CD4-positive, alpha-beta T cell (primary cell): ENCODE data around the gene PLPP6. TPM values are rescaled to one million over a fixed set of nuclear protein-coding genes. Genes with fewer than 3 reads are reported as not detected.

Source experiments
- ATAC-seq: fragments of 200-7000 bp; cut with Tn5 transposase; one replicate; pipeline ENCODE4 v1.10.0; 2022; ENCODE audit warnings: mild to moderate bottlenecking; ENCODE audit not compliant: poor library complexity
- CTCF ChIA-PET: fragments of 350-600 bp; sonication (Branson Sonifier 250); formaldehyde crosslinking; loops from one replicate; lab custom pipeline; 2021; ENCODE audit warnings: antibody characterized with exemption, inconsistent platforms; lab: Charles Lee
- POLR2A ChIA-PET: fragments of 350-600 bp; sonication (Branson Sonifier 250); formaldehyde crosslinking; loops from one replicate; lab custom pipeline; 2021; ENCODE audit warnings: antibody characterized with exemption, inconsistent platforms; lab: Charles Lee
- DNase-seq, 14 experiments: peaks; one replicate each; pipeline ENCODE4 v3.0.0-alpha.2; 2013 to 2020; ENCODE audit warnings: mixed read lengths in 2 of 14
- H3K27ac ChIP-seq, 2 donors: one replicate each; pipeline versions ENCODE4 v1.5.1 to v1.7.0; 2013; ENCODE audit warnings: low read length in 2 of 2, low read depth in 1 of 2, mild to moderate bottlenecking in 1 of 2
- H3K27me3 ChIP-seq, 2 experiments: 1 replicate in 1 of 2; 2 replicates in 1 of 2; pipeline versions ENCODE4 v1.6.1 to v1.7.0; 2013; ENCODE audit warnings: low read length in 2 of 2, control low read depth in 1 of 2, mild to moderate bottlenecking in 1 of 2, moderate library complexity in 1 of 2; ENCODE audit not compliant: insufficient read depth in 2 of 2, control insufficient read depth in 1 of 2
- H3K36me3 ChIP-seq: one replicate; pipeline ENCODE4 v1.6.1; 2013; ENCODE audit warnings: low read length, control low read depth; ENCODE audit not compliant: insufficient read depth
- H3K4me1 ChIP-seq: one replicate; pipeline ENCODE4 v1.6.1; 2013; ENCODE audit warnings: low read length, control low read depth; ENCODE audit not compliant: insufficient read depth
- H3K4me3 ChIP-seq: one replicate; pipeline ENCODE4 v1.5.1; 2013; ENCODE audit warnings: mild to moderate bottlenecking, low read length, moderate library complexity
- H3K9me3 ChIP-seq, 2 experiments: 1 replicate in 1 of 2; 2 replicates in 1 of 2; pipeline versions ENCODE4 v1.6.1 to v1.7.0; 2013; ENCODE audit warnings: low read length in 2 of 2, mild to moderate bottlenecking in 2 of 2, control low read depth in 1 of 2, moderate library complexity in 1 of 2; ENCODE audit not compliant: control insufficient read depth in 1 of 2, insufficient read depth in 1 of 2
- H3K27ac Mint-ChIP-seq: one replicate; pipeline ENCODE4 v1.8.0; 2020; ENCODE audit warnings: mixed read lengths
- H3K27me3 Mint-ChIP-seq: one replicate; pipeline ENCODE4 v1.8.0; 2021; ENCODE audit warnings: mixed read lengths
- H3K36me3 Mint-ChIP-seq: one replicate; pipeline ENCODE4 v1.8.0; 2021; ENCODE audit warnings: low read depth, mixed read lengths
- H3K4me1 Mint-ChIP-seq: one replicate; pipeline ENCODE4 v1.8.0; 2021; ENCODE audit warnings: low read depth, mixed read lengths
- H3K4me3 Mint-ChIP-seq: one replicate; pipeline ENCODE4 v1.8.0; 2020; ENCODE audit warnings: mild to moderate bottlenecking, mixed read lengths
- H3K9me3 Mint-ChIP-seq: one replicate; pipeline ENCODE4 v1.8.0; 2020; ENCODE audit warnings: mixed read lengths
- intact Hi-C, 2 experiments: fragments of 100-400 bp; cut with DNase I in 1 of 2; cut with micrococcal nuclease in 1 of 2; formaldehyde crosslinking; loops; one replicate each; pipeline versions ENCODE4 v1.15.1 to v1.9.0; 2023 to 2025; cut with DNase I, micrococcal nuclease
- total RNA-seq, 174 experiments: library from RNA in 2 of 174; stranded (reverse) in 2 of 174; gene quantifications; one replicate each; pipeline ENCODE4 v1.2.3 and lab custom pipeline; 2021 to 2026
- TF ChIP-seq, protein P1 (sequence below): fragments of 200-600 bp; IDR thresholded peaks from one replicate; pipeline ENCODE4 v1.8.0; 2022; ENCODE audit warnings: antibody characterized with exemption, mild to moderate bottlenecking

The PLPP6 gene
- total RNA-seq, 2 experiments from 2014 or later, result 8.9 to 10.5 TPM

GRCh38 chr9:4630836-4631235 lies 31.3 kb upstream of the PLPP6 start:
- TF ChIP-seq, protein P1, sequence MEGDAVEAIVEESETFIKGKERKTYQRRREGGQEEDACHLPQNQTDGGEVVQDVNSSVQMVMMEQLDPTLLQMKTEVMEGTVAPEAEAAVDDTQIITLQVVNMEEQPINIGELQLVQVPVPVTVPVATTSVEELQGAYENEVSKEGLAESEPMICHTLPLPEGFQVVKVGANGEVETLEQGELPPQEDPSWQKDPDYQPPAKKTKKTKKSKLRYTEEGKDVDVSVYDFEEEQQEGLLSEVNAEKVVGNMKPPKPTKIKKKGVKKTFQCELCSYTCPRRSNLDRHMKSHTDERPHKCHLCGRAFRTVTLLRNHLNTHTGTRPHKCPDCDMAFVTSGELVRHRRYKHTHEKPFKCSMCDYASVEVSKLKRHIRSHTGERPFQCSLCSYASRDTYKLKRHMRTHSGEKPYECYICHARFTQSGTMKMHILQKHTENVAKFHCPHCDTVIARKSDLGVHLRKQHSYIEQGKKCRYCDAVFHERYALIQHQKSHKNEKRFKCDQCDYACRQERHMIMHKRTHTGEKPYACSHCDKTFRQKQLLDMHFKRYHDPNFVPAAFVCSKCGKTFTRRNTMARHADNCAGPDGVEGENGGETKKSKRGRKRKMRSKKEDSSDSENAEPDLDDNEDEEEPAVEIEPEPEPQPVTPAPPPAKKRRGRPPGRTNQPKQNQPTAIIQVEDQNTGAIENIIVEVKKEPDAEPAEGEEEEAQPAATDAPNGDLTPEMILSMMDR, result no peak
- ChIA-PET CTCF (no interaction called here), POLR2A (no interaction called here)
- ATAC-seq (no peak), DNase-seq (no peak)
- Mint-ChIP-seq H3K27me3 (no peaks in the 10 kb centered on the region), H3K4me3 (no peak overlapping the region), H3K4me1 (no peaks in the 10 kb centered on the region), H3K27ac (no peak overlapping the region), H3K9me3 (no peaks in the 10 kb centered on the region), H3K36me3 (no peaks in the 10 kb centered on the region)
- intact Hi-C loops, result no loop called here
- Histone ChIP-seq H3K4me1 (no peaks in the 10 kb centered on the region), H3K27ac (no peak overlapping the region), H3K36me3 (no peaks in the 10 kb centered on the region), H3K4me3 (no peak overlapping the region), H3K9me3 (no peaks in the 10 kb centered on the region), H3K27me3 (no peaks in the 10 kb centered on the region)

DNA sequence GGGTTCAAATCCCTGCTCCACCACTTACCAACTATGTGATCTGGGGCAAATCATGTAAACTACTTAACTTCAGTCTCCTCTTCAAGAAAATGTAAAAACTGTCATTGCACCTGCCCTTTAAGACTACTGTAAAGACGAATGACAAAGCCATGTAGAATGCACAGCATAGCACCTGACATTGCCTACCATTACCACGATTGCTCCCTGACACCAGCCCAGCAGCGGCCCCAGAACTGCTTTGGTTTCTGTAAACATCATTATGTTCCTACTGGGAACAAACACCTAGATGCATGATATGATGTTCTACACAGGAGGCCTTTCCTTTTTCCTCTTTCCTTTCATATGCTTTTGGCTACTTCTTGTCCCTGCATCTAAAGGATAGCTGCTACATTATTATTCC lies 23.1 kb upstream of the PLPP6 start:
- no peak overlapping the region for H3K4me3 Mint-ChIP-seq
- DNase-seq (no peak), ATAC-seq (no peak)
- TF ChIP-seq, protein P1, result no peak
- no peak overlapping the region for H3K27ac ChIP-seq
- H3K4me1 Mint-ChIP-seq, result peaks cover 12% of the 10 kb centered on the region
- H3K9me3 Mint-ChIP-seq, result no peaks in the 10 kb centered on the region
- H3K27me3 ChIP-seq, result no peaks in the 10 kb centered on the region
- POLR2A ChIA-PET, result interaction anchor here (0.8 to 1.7 kb wide), 2 partner anchors 35 to 91 kb away, joined by 3 to 8 read pairs; no protein-coding TSS in a partner anchor
- no peak overlapping the region for H3K4me3 ChIP-seq
- H3K27me3 Mint-ChIP-seq, result no peaks in the 10 kb centered on the region
- H3K9me3 ChIP-seq, result no peaks in the 10 kb centered on the region
- peak overlapping the region; percentile 0 for H3K27ac Mint-ChIP-seq
- CTCF ChIA-PET, result interaction anchor here (1.0 to 2.3 kb wide), 5 partner anchors 26 to 324 kb away, joined by 3 to 12 read pairs (median 5); partner anchors contain the start of gene CDC37L1
- H3K36me3 Mint-ChIP-seq, result no peaks in the 10 kb centered on the region
- no peaks in the 10 kb centered on the region for H3K36me3 ChIP-seq
- H3K4me1 ChIP-seq, result no peaks in the 10 kb centered on the region
- intact Hi-C loops, result no loop called here

DNA sequence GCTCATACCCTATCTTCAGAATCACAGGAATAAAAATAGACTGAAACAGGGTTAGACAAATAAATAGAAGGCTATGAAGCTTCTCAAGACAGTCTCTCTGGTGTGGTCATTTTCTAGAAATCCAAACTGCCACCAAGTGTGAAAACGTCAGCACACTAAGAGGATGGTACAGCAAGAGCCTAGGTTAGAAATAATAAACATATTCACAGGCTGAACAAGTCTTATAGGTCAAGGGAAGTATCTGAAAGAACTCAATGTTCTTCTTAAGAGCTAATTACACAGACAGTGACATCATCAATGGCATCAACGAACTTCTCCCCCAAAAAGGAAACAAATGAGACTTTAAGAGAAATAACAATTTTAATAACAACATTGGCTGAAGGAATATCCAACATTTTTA lies 22.7 kb upstream of the PLPP6 start:
- H3K27me3 ChIP-seq, result no peaks in the 10 kb centered on the region
- Mint-ChIP-seq H3K36me3 (no peaks in the 10 kb centered on the region), H3K9me3 (no peaks in the 10 kb centered on the region), H3K27me3 (no peaks in the 10 kb centered on the region), H3K4me1 (peaks cover 12% of the 10 kb centered on the region), H3K27ac (no peak overlapping the region), H3K4me3 (no peak overlapping the region)
- no peaks in the 10 kb centered on the region for H3K4me1 ChIP-seq
- no peaks in the 10 kb centered on the region for H3K9me3 ChIP-seq
- peak; percentile 29 for ATAC-seq
- ChIA-PET CTCF (interaction anchor here (1.3 to 2.3 kb wide), 6 partner anchors 26 to 324 kb away, joined by 3 to 12 read pairs (median 6); partner anchors contain the start of gene CDC37L1), POLR2A (interaction anchor here (0.8 to 1.7 kb wide), 5 partner anchors 22 to 261 kb away, joined by 3 to 8 read pairs (median 4); partner anchors contain the start of gene PLPP6)
- no peak overlapping the region for H3K27ac ChIP-seq
- DNase-seq, result no peak
- no peaks in the 10 kb centered on the region for H3K36me3 ChIP-seq
- intact Hi-C loops, result no loop called here
- TF ChIP-seq, protein P1, result no peak
- no peak overlapping the region for H3K4me3 ChIP-seq
